IMR-90 (cell line): ENCODE measurements around the gene DPPA3. TPM values are rescaled to one million over a fixed set of nuclear protein-coding genes. Genes with fewer than 3 reads are reported as not detected.

Experiments used
- ATAC-seq: fragments of 200-7000 bp; cut with Tn5 transposase; 2 replicates; pipeline ENCODE4 v1.9.1; 2020; ENCODE audit warnings: low read depth, mild to moderate bottlenecking, moderate library complexity
- BruUV-seq: library from RNA; stranded (reverse); fragments of 400-500 nt; replicated peaks from 2 replicates; lab custom pipeline; 2021; lab: Mats Ljungman, UMichigan
- CTCF ChIA-PET: fragments of 300-600 bp; formaldehyde crosslinking; extraction: SDS; loops from one replicate; lab custom pipeline; 2021; ENCODE audit warnings: antibody characterized with exemption; lab: Yijun Ruan, JAX
- POLR2A ChIA-PET: fragments of 300-600 bp; sonication (Branson Sonifier 250); formaldehyde crosslinking; loops from one replicate; lab custom pipeline; 2022; ENCODE audit warnings: antibody characterized with exemption; ENCODE audit not compliant: unreplicated experiment; lab: Charles Lee
- DNase-seq: peaks from one replicate; pipeline ENCODE4 v3.0.0; 2013
- H2AFZ ChIP-seq: replicated peaks from 2 replicates; pipeline ENCODE3; 2013; ENCODE audit warnings: low read length, mild to moderate bottlenecking; ENCODE audit not compliant: poor library complexity
- H2AK5ac ChIP-seq: 2 replicates; pipeline ENCODE4 v1.6.1; 2013; ENCODE audit warnings: low read depth, low read length, inconsistent platforms
- H2AK9ac ChIP-seq: replicated peaks from 2 replicates; pipeline ENCODE3; 2013; ENCODE audit warnings: mild to moderate bottlenecking, low read depth, low read length, moderate library complexity; ENCODE audit not compliant: poor library complexity
- H2BK120ac ChIP-seq: 2 replicates; pipeline ENCODE4 v1.6.1; 2013; ENCODE audit warnings: low read depth, low read length, inconsistent platforms
- H2BK15ac ChIP-seq: 3 replicates; pipeline ENCODE4 v1.6.1; 2013; ENCODE audit warnings: low read depth, low read length, inconsistent platforms
- H2BK20ac ChIP-seq: 2 replicates; pipeline ENCODE4 v1.6.1; 2013; ENCODE audit warnings: low read depth, mild to moderate bottlenecking, inconsistent platforms, low read length, moderate library complexity
- H2BK5ac ChIP-seq: 2 replicates; pipeline ENCODE4 v1.6.1; 2013; ENCODE audit warnings: mild to moderate bottlenecking, low read depth, low read length, inconsistent platforms; ENCODE audit not compliant: poor library complexity, severe bottlenecking
- H3K14ac ChIP-seq: replicated peaks from 2 replicates; pipeline ENCODE4 v1.6.1; 2013; ENCODE audit warnings: low read depth, low read length, inconsistent platforms
- H3K18ac ChIP-seq: 2 replicates; pipeline ENCODE4 v1.6.1; 2013; ENCODE audit warnings: low read depth, low read length, control low read depth
- H3K23ac ChIP-seq: 2 replicates; pipeline ENCODE4 v1.6.1; 2013; ENCODE audit warnings: low read depth, low read length, inconsistent platforms
- H3K27ac ChIP-seq: 2 replicates; pipeline ENCODE4 v1.5.1; 2013; ENCODE audit warnings: mild to moderate bottlenecking, control low read depth, low read length; ENCODE audit not compliant: insufficient read depth
- H3K27me3 ChIP-seq: 2 replicates; pipeline ENCODE4 v1.6.1; 2013; ENCODE audit warnings: low read length; ENCODE audit not compliant: control insufficient read depth, insufficient read depth
- H3K36me3 ChIP-seq: 2 replicates; pipeline ENCODE4 v1.6.1; 2013; ENCODE audit warnings: low read length, mixed read lengths; ENCODE audit not compliant: control insufficient read depth, insufficient read depth
- H3K4ac ChIP-seq: 2 replicates; pipeline ENCODE4 v1.6.1; 2013; ENCODE audit warnings: low read depth, low read length, inconsistent platforms
- H3K4me1 ChIP-seq: 2 replicates; pipeline ENCODE4 v1.6.1; 2013; ENCODE audit warnings: low read length, mixed read lengths; ENCODE audit not compliant: control insufficient read depth, insufficient read depth
- H3K4me2 ChIP-seq: 2 replicates; pipeline ENCODE4 v1.6.1; 2013; ENCODE audit warnings: low read depth, mild to moderate bottlenecking, control low read depth, low read length, moderate library complexity
- H3K4me3 ChIP-seq: 2 replicates; pipeline ENCODE4 v1.5.1; 2013; ENCODE audit warnings: low read depth, mild to moderate bottlenecking, control low read depth, low read length, moderate library complexity; ENCODE audit not compliant: insufficient read depth
- H3K56ac ChIP-seq: 2 replicates; pipeline ENCODE4 v1.6.1; 2013; ENCODE audit warnings: low read length, inconsistent platforms; ENCODE audit not compliant: insufficient read depth; ENCODE audit errors: extremely low read depth
- H3K79me1 ChIP-seq, 2 experiments: 2 replicates each; pipeline ENCODE4 v1.6.1; 2013; ENCODE audit warnings: low read length in 2 of 2, inconsistent platforms in 1 of 2, low read depth in 1 of 2
- H3K9ac ChIP-seq: 2 replicates; pipeline ENCODE4 v1.6.1; 2013; ENCODE audit warnings: low read depth, low read length, control low read depth
- H3K9me1 ChIP-seq: 2 replicates; pipeline ENCODE4 v1.6.1; 2013; ENCODE audit warnings: low read length, inconsistent platforms; ENCODE audit not compliant: insufficient read depth
- H3K9me3 ChIP-seq: 2 replicates; pipeline ENCODE4 v1.6.1; 2013; ENCODE audit warnings: low read length; ENCODE audit not compliant: control insufficient read depth, insufficient read depth
- H4K20me1 ChIP-seq: 2 replicates; pipeline ENCODE4 v1.6.1; 2013; ENCODE audit warnings: low read length, inconsistent platforms; ENCODE audit not compliant: insufficient read depth
- H4K5ac ChIP-seq: 2 replicates; pipeline ENCODE4 v1.6.1; 2013; ENCODE audit warnings: mild to moderate bottlenecking, low read depth, low read length, control low read depth
- H4K8ac ChIP-seq, 2 experiments: 2 replicates each; pipeline ENCODE4 v1.6.1; 2013; ENCODE audit warnings: low read depth in 2 of 2, low read length in 2 of 2, control low read depth in 1 of 2, inconsistent platforms in 1 of 2
- H4K91ac ChIP-seq: 2 replicates; pipeline ENCODE4 v1.6.1; 2013; ENCODE audit warnings: low read depth, low read length, inconsistent platforms; ENCODE audit not compliant: insufficient read depth
- BHLHE40 ChIP-seq: fragments of 150-350 bp; IDR thresholded peaks from 2 replicates; pipeline ENCODE4 v1.6.1; 2016; ENCODE audit warnings: mild to moderate bottlenecking, low read depth, low read length
- CEBPB ChIP-seq: IDR thresholded peaks from 2 replicates; pipeline ENCODE4 v1.6.1; 2012; ENCODE audit warnings: low read depth, low read length, improper control_type of control experiment
- CHD1 ChIP-seq: IDR thresholded peaks from 2 replicates; pipeline ENCODE4 v1.6.1; 2012; ENCODE audit warnings: low read depth, low read length, improper control_type of control experiment
- FOS ChIP-seq: fragments of 150-350 bp; IDR thresholded peaks from 2 replicates; pipeline ENCODE4 v1.6.1; 2016; ENCODE audit warnings: low read depth, low read length
- MAFK ChIP-seq: IDR thresholded peaks from 2 replicates; pipeline ENCODE4 v1.6.1; 2012; ENCODE audit warnings: low read depth, low read length, improper control_type of control experiment
- MAZ ChIP-seq: IDR thresholded peaks from 2 replicates; pipeline ENCODE4 v1.6.1; 2012; ENCODE audit warnings: low read depth, mild to moderate bottlenecking, low read length, improper control_type of control experiment, moderate library complexity, borderline replicate concordance
- MXI1 ChIP-seq: IDR thresholded peaks from 2 replicates; pipeline ENCODE4 v1.6.1; 2012; ENCODE audit warnings: low read depth, mild to moderate bottlenecking, low read length, moderate library complexity, borderline replicate concordance
- NFE2L2 ChIP-seq: fragments of 150-350 bp; IDR thresholded peaks from 2 replicates; pipeline ENCODE4 v1.6.1; 2016; ENCODE audit warnings: low read depth, mild to moderate bottlenecking, low read length
- POLR2A ChIP-seq: IDR thresholded peaks from 2 replicates; pipeline ENCODE4 v1.6.1; 2012; ENCODE audit warnings: mild to moderate bottlenecking, low read depth, low read length
- RAD21 ChIP-seq: IDR thresholded peaks from 2 replicates; pipeline ENCODE4 v1.6.1; 2012; ENCODE audit warnings: low read length, improper control_type of control experiment
- RCOR1 ChIP-seq: IDR thresholded peaks from 2 replicates; pipeline ENCODE4 v1.6.1; 2012; ENCODE audit warnings: mild to moderate bottlenecking, low read length, improper control_type of control experiment; ENCODE audit not compliant: insufficient replicate concordance
- RFX5 ChIP-seq: IDR thresholded peaks from 2 replicates; pipeline ENCODE4 v1.8.0; 2012; ENCODE audit warnings: low read depth, mild to moderate bottlenecking, low read length, moderate library complexity
- SMC3 ChIP-seq: fragments of 150-350 bp; IDR thresholded peaks from 2 replicates; pipeline ENCODE4 v1.6.1; 2016; ENCODE audit warnings: low read depth, mild to moderate bottlenecking, antibody characterized with exemption, low read length, moderate library complexity
- WGBS, 2 experiments: methylation state at CpG; one replicate each; pipeline versions ENCODE4 v1.1.5 to v1.1.7; 2013; ENCODE audit warnings: missing lambda C conversion rate in 2 of 2; ENCODE audit not compliant: insufficient read length in 1 of 2; ENCODE audit errors: extremely low coverage in 2 of 2; 5-methylcytosine and 5-hydroxymethylcytosine counted together
- dilution Hi-C: fragments of 300-500 bp; cut with HindIII; formaldehyde crosslinking; loops from one replicate; pipeline ENCODE4 v1.14.3; 2018; ENCODE audit warnings: low sequenced_read_pairs; ENCODE audit not compliant: unreplicated experiment
- in situ Hi-C: fragments of 300-500 bp; cut with MboI; formaldehyde crosslinking; loops from 3 replicates; pipeline ENCODE4 v1.14.3; 2019; ENCODE audit warnings: low sequenced_read_pairs, inconsistent platforms, mixed read lengths
- intact Hi-C: fragments of 100-400 bp; cut with micrococcal nuclease; formaldehyde crosslinking; loops from 2 replicates; pipeline ENCODE4 v1.10.0; 2022
- polyA plus RNA-seq, 3 experiments: library from polyadenylated mRNA; depleted of rRNA; stranded (reverse); fragments of >200 nt; gene quantifications; 2 replicates each; pipeline ENCODE4 v1.2.3, GENCODE V29; 2012; ENCODE audit warnings: low replicate concordance in 1 of 3
- total RNA-seq: library from RNA; depleted of rRNA; stranded (reverse); fragments of >200 nt; gene quantifications from 2 replicates; pipeline ENCODE4 v1.2.3, GENCODE V29; 2012
- TF ChIP-seq, protein P1 (sequence below): fragments of 150-350 bp; IDR thresholded peaks from 2 replicates; pipeline ENCODE4 v1.6.1; 2017; ENCODE audit warnings: mild to moderate bottlenecking, antibody characterized with exemption, low read length, low read depth
- TF ChIP-seq, protein P2 (sequence below): fragments of 150-350 bp; IDR thresholded peaks from 2 replicates; pipeline ENCODE4 v1.6.1; 2016; ENCODE audit warnings: low read depth, mild to moderate bottlenecking, low read length, moderate library complexity, borderline replicate concordance
- TF ChIP-seq, protein P3 (sequence below): conservative IDR thresholded peaks from 2 replicates; pipeline ENCODE4 v1.5.1; 2012; ENCODE audit warnings: mild to moderate bottlenecking, low read depth, low read length, improper control_type of control experiment

DPPA3 gene
- total and polyA plus RNA-seq, 2 of the 4 experiments (the other 2 are of a cell fraction) = not detected

DNA sequence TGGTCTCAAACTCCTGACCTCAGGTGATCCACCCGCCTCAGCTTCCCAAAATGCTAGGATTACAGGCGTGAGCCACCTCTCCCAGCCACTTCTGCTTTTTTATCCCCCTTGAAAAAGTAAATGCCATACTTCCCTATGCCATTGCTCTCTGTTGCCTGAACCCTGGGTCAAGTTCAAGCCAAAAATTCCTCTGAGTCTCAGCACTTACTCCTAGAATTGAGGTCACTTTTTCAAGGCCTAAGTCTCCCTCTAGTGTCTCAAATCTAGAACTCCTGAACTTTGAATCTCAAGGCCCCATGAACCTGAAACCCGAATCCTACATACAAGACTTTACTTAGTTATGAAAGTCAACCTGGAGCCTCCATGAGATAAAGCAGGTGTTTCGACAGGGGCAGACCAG, 44.1 kb upstream of the DPPA3 start:
- in situ Hi-C loops (no loop called here), dilution Hi-C loops (no loop called here), intact Hi-C loops (no loop called here)
- Histone ChIP-seq H3K27ac (no peak overlapping the region), H4K91ac (no peak overlapping the region), H2AK5ac (no peak overlapping the region), H3K18ac (no peak overlapping the region), H3K79me1 (no peaks in the 10 kb centered on the region), H2BK120ac (no peak overlapping the region), H3K4me3 (no peak overlapping the region), H2AK9ac (no peak overlapping the region), H3K36me3 (no peaks in the 10 kb centered on the region), H2AFZ (no peak overlapping the region), H3K56ac (no peak overlapping the region), H3K4me2 (no peak overlapping the region), H4K20me1 (no peaks in the 10 kb centered on the region), H2BK15ac (no peak overlapping the region), H3K9ac (no peak overlapping the region), H3K9me1 (no peaks in the 10 kb centered on the region), H3K4me1 (no peaks in the 10 kb centered on the region), H3K14ac (no peak overlapping the region), H4K8ac (no peak overlapping the region), H3K27me3 (no peaks in the 10 kb centered on the region), H3K23ac (no peak overlapping the region), H3K4ac (no peak overlapping the region), H3K9me3 (no peaks in the 10 kb centered on the region), H4K5ac (no peak overlapping the region), H2BK5ac (no peak overlapping the region), H2BK20ac (no peak overlapping the region)
- BruUV-seq = no TSS peak
- ChIA-PET POLR2A (no interaction called here), CTCF (interaction anchor here (0.9 kb wide), 1 partner anchor 26 kb away, joined by 3 read pairs; no protein-coding TSS in a partner anchor)
- 70% methylated on average over 2 of the region's 4 CpGs; no CpG with 5 or more reads in 1 of the 2 experiments for WGBS, 2 experiments
- TF ChIP-seq SMC3 = no peak
- TF ChIP-seq MAZ = no peak
- no peak for TF ChIP-seq RCOR1
- no peak for TF ChIP-seq RFX5
- TF ChIP-seq CEBPB = no peak
- TF ChIP-seq, protein P1, sequence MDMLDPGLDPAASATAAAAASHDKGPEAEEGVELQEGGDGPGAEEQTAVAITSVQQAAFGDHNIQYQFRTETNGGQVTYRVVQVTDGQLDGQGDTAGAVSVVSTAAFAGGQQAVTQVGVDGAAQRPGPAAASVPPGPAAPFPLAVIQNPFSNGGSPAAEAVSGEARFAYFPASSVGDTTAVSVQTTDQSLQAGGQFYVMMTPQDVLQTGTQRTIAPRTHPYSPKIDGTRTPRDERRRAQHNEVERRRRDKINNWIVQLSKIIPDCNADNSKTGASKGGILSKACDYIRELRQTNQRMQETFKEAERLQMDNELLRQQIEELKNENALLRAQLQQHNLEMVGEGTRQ = no peak
- TF ChIP-seq FOS = no peak
- TF ChIP-seq MXI1 = no peak
- no peak for TF ChIP-seq RAD21
- no peak for TF ChIP-seq BHLHE40
- TF ChIP-seq, protein P2, sequence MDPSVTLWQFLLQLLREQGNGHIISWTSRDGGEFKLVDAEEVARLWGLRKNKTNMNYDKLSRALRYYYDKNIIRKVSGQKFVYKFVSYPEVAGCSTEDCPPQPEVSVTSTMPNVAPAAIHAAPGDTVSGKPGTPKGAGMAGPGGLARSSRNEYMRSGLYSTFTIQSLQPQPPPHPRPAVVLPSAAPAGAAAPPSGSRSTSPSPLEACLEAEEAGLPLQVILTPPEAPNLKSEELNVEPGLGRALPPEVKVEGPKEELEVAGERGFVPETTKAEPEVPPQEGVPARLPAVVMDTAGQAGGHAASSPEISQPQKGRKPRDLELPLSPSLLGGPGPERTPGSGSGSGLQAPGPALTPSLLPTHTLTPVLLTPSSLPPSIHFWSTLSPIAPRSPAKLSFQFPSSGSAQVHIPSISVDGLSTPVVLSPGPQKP = no peak
- no peak for TF ChIP-seq CHD1
- TF ChIP-seq MAFK = no peak
- no peak for TF ChIP-seq POLR2A
- TF ChIP-seq, protein P3, sequence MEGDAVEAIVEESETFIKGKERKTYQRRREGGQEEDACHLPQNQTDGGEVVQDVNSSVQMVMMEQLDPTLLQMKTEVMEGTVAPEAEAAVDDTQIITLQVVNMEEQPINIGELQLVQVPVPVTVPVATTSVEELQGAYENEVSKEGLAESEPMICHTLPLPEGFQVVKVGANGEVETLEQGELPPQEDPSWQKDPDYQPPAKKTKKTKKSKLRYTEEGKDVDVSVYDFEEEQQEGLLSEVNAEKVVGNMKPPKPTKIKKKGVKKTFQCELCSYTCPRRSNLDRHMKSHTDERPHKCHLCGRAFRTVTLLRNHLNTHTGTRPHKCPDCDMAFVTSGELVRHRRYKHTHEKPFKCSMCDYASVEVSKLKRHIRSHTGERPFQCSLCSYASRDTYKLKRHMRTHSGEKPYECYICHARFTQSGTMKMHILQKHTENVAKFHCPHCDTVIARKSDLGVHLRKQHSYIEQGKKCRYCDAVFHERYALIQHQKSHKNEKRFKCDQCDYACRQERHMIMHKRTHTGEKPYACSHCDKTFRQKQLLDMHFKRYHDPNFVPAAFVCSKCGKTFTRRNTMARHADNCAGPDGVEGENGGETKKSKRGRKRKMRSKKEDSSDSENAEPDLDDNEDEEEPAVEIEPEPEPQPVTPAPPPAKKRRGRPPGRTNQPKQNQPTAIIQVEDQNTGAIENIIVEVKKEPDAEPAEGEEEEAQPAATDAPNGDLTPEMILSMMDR = no peak
- no peak for TF ChIP-seq NFE2L2
- ATAC-seq = no peak
- no peak for DNase-seq
